Activated CD8-positive, alpha-beta memory T cell treated with anti-CD3 and anti-CD28 coated beads for 1 hour (primary cell): ENCODE results near the gene FAR2.
"Not testable (repeated sequence)": the region's sequence is repeated elsewhere in the genome, so short reads cannot be mapped to it uniquely, and the experiment has no call there.

ENCODE experiments used
- DNase-seq, 2 donors: peaks; one replicate each; pipeline ENCODE4 v3.0.0-alpha.2; 2020; ENCODE audit warnings: low read depth in 1 of 2; ENCODE audit errors: extremely low read depth in 1 of 2

Gene FAR2

DNA sequence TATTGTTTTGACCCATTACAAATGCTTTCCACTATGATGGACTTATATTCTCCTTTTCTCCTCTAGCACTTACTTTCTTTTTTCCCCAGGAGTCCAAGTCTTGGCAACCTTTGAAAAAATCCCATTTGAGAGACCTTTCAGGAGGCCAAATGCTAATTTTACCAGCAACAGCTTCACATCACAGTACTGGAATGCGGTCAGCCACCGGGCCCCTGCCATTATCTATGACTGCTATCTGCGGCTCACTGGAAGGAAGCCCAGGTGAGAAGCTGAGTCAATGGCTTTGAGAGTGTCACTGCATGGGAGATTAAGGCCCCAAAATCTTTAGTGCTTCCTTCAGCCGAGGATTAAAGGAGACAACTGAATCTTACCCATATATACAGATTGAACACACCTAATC lies 167.7 kb downstream of the FAR2 start:
- DNase-seq, result no peak

DNA sequence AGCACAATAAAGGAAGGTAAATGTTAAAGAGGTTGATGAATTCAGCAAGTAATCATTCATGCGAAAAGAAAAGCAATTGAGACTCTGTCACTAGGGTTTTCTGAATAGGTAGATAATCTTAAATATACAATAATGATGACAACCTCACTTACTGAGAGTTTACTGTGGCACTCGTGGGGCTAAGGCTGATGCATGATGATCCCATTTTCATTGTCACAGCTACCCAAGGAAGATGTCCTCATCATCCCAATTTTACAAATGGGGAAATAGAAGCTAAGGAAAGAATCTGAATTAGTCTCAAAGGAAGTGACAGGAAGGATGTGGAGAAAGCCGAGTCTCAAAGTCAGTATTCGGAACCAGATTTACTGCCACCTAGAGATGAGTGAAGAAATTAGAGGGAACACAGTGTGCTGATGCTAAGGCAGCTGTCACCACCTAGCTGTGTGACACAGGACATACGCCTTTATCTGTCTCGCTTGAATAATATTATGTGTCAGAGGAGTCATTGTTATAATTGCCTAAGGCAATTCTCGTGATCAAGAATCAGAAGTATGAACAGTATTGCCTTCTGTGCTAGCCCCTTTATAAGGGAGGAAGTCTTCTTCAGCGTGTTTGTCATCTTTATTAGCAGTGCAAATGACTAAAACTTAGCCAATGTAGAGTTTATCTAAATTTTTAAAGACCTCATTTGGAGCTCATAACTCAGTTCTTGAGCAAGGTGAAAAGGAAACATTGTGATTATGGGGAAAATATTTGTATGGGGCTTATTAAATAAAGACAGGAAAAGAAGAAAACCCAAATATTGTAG lies 168.7 kb downstream of the FAR2 start:
- peak in 1 of 2 donors; percentile 8 for DNase-seq

DNA sequence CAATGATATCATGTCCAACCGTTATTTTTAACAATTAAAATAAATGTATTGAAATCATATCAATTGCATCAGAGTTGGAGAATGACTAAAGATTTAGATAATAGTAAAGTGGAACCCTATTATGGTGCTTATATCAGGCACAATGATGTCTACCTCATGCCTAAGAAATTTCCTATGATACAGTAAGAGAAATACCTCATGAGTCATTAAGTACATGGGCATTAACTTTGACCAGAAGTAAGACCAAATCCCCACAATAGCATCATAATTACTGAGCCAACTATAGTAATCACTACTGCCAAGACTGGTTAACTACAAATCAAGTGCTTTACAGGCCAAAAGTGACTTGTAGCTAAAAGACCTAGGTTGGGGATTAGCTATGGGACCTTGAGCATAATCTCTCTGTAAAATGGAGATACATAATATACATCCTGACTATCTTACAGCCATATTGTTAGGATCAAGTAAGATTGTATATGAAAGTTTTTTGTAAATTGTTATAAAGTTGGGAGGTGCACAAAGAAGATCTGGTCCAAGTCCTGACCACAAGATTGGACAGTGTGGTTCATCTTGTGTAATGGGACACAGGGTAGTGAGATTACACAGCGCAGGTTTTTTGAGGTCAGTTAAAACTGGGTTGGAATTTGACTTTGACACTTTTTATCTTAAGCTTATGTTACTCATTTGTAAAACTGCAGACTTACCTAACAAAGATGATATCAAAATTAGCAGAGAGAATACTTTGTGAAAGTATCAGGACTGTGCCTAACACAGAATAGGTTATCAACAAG lies 171.4 kb downstream of the FAR2 start:
- no peak for DNase-seq

DNA sequence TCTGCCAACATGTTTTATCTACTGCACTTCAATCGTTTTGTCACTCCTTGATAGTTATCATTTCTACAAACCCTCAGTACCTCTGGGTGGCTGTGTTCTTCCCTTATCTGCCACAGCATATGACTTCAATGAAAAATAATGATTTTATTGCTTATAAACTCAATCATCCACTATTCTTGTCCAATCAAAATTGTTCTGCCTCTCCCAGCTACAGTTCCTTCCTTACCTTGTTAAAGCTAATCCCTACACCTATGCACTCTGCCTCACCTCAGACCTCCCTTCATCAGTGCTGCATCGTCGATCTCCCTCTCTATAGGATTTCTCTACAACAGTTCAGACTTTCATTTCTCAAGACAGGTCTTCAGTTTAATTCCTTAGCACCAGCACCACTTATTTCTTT lies 173.1 kb downstream of the FAR2 start:
- no peak for DNase-seq

DNA sequence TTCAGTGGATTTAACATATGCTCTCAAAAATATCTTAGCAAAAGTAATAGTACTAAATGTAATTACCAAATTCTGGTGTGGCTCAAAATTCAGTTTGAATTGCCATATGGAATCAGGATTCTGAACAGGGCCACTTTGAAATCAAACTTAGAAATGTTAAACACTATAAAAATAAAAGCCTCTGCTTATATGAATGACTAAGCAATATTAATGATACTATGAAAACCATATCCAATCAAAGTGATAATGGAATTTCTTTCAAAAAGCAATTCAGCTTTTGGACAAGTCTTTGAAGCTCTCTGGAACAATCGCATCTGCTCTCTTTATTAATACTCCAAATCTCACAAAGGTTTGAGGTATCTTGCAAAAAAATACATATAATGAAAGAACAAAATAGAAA lies 180.3 kb downstream of the FAR2 start:
- no peak for DNase-seq

DNA sequence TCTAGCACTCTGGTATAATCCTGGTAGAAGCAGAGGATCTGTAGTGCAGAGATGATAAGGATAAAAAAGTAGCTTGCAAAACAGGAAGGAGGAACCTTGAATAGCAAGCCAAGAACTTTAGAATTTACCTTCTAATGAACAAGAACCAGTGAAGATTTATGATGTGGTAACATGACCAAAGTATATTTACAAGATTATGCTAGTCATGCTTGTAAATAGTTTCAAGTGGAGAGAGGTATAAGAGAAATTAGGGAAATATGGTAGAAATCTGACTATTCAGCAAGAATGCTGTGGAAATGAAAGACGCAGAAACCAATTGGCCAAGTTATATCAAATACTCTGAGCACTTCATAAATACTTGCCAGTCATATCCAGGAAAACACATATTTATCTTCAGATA lies 184.1 kb downstream of the FAR2 start:
- no peak for DNase-seq

DNA sequence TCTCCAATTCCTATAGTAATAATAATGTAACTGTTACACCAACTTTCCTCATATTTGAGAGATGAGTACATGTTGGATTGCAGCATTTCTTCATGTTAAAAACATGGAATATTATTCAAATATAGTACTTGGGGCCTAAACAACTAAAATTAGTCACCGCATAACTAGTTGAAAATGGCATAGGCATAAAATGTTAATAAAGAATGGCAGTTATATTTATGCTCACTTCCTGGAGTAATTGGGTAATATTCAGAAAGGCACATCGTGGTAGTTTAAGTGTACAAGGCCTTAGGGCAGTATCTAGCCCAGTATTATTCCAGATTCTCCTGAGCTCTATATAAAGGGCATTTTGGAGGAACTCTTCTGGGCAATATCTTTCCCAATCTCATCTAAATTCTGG lies 185.9 kb downstream of the FAR2 start:
- no peak for DNase-seq

DNA sequence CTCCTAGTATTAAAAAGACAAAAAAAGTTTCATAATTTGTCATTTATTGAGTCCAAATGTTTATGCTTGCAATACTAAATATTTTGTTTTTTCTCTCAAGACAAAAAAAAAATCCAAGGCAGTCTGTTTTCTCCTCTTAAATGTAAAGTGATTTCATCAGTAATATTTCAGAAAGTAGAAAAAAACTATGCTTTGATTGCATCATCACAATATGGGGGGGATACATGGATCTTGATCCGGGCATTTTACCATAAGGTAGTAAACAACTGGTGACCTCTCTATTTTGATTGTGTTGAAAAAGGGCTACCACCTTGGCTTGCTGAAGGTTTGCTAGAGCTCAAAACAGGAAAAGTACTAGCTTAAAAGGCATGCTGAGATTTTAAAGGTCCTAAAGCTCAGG lies 188.2 kb downstream of the FAR2 start:
- DNase-seq, result no peak

DNA sequence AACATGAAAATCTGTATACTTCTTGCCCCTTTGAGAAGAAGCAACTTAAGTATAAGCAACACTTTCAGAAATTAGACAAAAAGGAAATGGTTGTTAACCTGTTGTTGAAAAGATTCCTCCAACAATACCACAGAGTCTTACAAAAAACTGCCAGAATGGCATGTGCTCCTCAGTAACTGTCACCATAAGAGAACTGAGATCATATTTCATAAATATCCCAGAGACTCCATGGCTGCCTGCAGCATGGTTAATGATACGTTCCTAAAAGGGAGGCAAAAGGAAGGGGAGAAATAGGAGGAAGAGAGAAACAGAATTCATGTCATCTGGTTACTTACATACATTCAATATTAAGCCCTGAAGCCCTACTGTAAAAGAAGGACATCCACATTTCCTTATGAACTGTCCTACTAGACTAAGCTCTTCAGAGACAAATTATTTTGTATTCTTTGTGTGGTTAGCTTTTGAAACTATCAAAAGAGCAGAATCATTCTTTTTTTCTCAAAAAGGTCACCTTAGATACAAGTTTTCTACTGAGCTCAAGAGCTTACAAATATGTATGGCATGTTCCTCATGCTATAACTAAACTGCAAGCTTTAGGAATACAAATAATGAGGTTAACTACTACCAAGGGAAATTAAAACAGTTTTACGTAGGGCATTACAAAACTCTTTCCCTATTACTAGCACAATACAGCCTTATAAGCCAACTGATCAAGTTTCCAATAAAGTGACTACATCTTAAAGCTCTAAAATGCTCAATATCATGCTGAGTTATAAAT lies 194.1 kb downstream of the FAR2 start:
- no peak for DNase-seq

DNA sequence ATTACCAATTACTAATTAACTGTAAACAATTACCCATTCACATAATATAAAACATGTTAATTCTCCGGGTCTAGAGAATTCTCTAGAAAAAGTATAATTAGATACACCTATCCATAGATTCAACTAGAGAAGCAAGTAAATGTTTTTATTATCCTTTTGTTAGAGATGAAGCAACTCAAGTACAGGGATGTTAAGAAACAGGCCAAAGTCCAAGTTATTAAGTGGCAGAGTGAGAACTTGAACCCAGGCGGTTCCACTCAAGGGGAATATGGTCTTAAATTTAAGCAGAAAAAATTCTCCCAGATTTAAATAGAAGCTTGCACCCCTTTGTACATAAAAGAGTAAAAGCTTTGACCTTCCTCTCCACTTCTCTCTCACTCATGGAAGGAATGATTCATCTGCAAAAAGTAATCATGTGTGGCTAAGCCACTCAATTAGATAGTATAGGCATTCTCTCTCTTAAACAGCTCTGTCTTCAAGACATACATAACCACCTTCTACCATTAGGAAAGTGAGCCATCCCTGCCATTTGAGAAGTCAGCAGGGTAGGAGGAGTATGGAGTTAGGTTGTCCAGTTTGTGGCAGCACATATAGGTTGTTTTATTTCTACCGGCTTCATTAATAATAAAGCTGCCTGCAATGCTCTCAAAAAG lies 197.8 kb downstream of the FAR2 start:
- no peak for DNase-seq

DNA sequence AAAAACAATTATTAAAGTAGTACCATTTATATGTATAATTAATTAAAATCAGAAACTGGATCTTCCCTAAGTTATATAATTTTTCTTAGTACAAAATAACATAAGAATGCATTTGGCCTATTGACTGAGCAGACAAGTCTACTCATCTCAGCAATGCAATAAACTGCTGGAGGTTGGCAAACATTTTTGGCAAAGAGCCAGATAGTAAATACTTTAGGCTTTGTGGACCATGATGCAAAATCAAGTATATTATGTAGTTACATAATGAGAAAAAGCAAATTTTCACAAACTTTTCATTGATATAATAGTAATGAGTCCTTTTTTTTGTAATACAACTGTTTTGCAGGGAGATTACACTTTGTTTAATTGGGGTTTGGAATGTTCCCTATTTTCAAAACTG lies 201.0 kb downstream of the FAR2 start:
- DNase-seq, result no peak

DNA sequence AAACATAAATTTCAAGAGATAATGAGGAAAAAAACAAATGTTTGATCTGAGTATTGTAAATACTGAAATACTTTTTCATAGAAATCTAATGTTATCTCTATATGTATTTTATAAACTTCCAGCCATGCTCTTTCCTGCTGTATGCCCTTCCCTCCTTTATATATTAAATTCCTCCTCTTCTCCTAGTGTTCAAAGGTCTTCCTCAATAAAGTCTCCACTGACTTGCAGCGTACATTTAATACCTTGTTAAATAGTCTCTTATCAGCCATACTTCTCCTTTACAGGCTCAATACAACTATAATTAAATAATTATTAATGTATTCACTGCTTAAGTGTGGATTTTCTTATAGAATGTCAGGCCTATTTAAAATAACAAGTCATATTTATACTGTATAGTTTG lies 205.9 kb downstream of the FAR2 start:
- no peak for DNase-seq

DNA sequence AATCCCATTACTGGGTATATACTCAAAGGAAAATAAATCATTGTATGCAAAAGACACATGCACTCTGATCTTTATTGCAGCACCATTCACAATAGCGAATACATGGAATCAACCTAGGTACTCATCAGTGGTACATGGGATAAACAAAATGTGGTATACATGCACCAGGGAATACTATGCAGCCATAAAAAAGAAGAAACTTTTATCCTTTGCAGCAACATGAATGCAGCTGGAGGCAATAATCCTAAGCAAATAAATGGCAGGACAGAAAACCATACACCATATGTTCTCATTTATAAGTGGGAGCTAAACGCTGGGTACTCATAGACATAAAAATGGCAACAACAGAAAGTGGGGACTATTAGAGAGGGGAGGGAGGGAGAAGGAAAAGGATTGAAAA lies 216.0 kb downstream of the FAR2 start:
- DNase-seq, result no peak

DNA sequence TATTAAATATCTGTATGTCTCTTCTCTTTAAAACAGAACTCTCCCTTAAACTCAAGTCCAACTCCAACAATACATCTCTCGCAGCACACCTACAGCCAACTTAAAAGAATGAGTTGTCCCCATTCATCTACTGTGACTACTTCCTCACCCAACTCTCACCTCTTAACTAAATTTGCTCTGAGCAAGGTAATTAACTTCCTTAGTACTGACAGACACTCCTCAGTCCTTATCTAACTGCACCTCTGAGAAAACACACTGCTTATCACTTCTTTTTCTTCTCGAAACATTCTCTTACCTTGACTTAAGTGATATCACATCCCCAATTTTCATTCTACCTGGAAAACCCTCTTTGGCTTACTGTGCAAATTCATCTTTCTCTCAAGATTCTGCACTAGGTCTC lies 224.9 kb downstream of the FAR2 start:
- DNase-seq, result no peak

DNA sequence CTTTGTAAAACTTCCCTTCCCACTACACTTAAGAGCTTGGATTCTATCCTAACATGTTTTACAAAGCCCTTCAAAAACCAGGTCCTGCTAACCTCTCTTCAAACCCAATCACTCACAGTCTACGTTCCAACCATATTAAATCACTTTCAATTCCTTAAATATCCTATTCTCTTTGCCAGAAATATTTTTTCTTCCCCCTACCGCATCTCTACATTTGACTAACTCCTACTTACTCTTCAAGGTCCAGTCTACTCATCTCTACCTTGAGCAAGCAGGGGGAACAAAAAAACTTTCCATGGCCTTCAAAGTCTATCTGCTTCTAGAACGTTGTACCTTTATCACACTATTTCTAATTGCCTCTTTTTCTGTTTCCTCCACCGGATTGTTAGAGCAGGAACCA lies 225.8 kb downstream of the FAR2 start:
- no peak for DNase-seq

DNA sequence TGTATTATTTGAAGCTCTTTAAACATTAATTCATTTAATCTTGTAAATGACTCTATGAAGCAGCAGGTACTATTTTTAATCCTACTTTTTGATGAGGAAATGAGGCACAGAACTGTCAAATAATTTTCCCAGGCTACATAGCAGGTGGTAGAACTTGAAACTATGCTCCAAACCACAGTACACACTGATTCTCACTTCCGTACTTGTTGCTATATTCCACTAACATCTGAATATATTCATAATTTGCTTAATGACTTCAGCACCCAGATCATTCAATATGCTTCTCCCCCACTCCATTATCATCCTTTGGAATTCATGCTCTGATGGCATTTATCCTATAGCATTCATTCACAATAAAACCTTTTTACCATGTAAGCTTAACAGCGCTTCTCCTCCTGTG lies 227.0 kb downstream of the FAR2 start:
- no peak for DNase-seq

DNA sequence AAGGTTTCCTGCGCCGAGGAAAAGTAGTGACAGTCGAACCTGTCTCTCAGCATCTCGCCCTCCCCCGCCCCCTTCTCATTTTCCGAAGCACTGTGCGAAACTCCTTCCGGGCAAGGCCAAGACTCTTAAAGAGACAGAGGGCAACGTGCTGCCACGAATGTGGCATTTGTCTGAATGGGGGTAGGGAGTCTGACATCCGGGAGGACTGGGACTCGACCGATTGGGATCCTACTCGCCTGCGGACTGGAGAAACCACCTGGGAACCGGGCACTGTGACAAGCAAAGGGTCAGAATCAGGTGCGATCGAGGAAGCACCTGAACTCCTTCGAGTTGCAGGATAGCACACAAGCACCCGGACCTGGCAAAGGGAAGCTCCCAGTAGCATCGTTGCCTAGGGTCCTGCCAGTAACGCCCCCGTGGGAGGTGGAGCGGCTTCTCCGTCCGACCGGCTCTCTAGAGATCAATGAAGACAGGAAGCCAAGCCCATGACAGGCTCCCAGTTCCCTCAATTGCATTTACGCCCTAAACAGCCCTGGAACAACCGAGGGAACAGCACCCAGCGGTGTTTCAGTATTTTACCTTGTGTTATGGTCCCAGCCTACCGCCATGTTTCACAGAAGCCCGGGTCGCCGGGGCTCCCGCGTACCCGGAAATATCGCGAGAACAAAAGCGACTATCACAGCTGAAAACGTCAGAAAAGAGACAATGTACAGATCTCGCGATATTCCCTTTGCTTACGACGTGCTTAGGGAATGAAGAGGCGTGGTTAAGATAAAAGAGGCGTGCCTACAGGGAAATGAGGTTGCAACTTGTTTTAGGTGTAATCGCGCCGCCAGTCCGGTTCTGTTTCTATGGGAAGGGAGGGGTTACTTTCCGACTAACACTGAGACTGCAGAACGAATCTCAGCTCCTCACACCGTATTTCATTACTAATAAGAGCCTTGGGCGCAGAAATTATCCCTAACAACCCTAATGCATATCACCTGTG lies 231.8 kb downstream of the FAR2 start, which contains the start of gene ERGIC2:
TSS of gene ERGIC2 (minus strand) at position 637 of the 988 bp plus-strand sequence. CDS start 9,539 bp downstream, outside the sequence.
- peak; percentile 72 to 86 for DNase-seq

DNA sequence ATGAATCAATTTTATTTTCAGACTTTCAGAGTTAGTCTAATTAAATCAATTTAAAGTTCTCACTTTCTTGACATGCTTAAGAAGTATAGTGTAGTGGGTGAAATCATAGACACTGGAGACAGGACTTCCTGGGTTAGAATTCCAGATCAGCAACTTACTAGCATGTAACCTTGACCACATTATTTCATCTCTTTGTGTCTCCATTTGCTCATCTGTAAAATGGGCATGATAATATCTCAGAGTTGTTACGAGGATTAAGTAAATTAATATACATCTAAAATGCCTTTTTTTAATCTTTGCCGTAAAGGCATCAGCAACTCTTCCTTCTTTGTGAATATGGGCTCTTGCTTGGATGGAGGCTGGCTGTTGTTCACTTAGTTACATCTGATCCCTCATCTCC lies 233.2 kb downstream of the FAR2 start:
- DNase-seq, result no peak

DNA sequence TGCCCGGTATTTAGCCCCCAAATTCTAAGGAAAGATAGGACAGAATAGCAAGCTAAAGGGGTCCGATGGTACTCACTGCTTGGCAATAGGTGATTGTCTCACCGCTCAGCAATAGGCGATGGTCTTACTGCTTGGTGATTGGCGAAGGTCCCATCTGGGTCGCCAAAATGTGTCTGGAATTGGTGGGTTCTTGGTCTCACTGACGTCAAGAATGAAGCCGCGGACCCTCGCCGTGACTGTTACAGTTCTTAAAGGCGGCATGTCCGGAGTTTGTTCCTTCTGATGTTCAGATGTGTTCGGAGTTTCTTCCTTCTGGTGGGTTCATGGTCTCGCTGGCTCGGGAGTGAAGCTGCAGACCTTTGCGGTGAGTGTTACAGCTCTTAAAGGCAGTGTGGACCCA lies 236.1 kb downstream of the FAR2 start:
- not testable (repeated sequence) for DNase-seq
